Ovary (tissue), 9 donors: ENCODE data around the gene CPED1. TPM values are rescaled to one million over a fixed set of nuclear protein-coding genes. Genes with fewer than 3 reads are reported as not detected.

Source experiments
- DNase-seq, 5 donors: peaks; one replicate each; pipeline ENCODE4 v3.0.0-alpha.2; 2019 to 2020
- H3K27ac ChIP-seq, 2 donors: fragments of 200-600 bp; one replicate each; pipeline versions ENCODE4 v1.5.1 to v1.8.0; 2019 to 2022
- H3K27me3 ChIP-seq: fragments of 200-600 bp; one replicate; pipeline ENCODE4 v1.8.0; 2022
- H3K36me3 ChIP-seq: fragments of 200-600 bp; sonication (generic); one replicate; pipeline ENCODE4 v1.5.1; 2019
- H3K4me1 ChIP-seq: one replicate; pipeline ENCODE4 v1.8.1; 2013; ENCODE audit warnings: mild to moderate bottlenecking, moderate library complexity; ENCODE audit not compliant: insufficient read depth
- H3K4me3 ChIP-seq: fragments of 200-600 bp; sonication (generic); one replicate; pipeline ENCODE4 v1.5.1; 2017
- H3K9me3 ChIP-seq, 2 donors: fragments of 200-600 bp in 1 of 2; sonication (generic) in 1 of 2; one replicate each; pipeline versions ENCODE4 v1.5.1 to v1.8.1; 2013 to 2019; ENCODE audit warnings: mild to moderate bottlenecking in 1 of 2, moderate library complexity in 1 of 2
- CTCF ChIP-seq, 3 donors: fragments of 450-650 bp in 2 of 3; fragments of 200-600 bp in 1 of 3; IDR thresholded peaks; one replicate each; pipeline versions ENCODE4 v1.5.1 to v1.8.0; 2016 to 2022; ENCODE audit warnings: antibody characterized with exemption in 3 of 3, mild to moderate bottlenecking in 1 of 3
- EP300 ChIP-seq: sonication (generic); formaldehyde crosslinking; IDR thresholded peaks from one replicate; pipeline ENCODE4 v1.6.1; 2017; ENCODE audit warnings: antibody characterized with exemption
- POLR2A ChIP-seq: fragments of 450-650 bp; IDR thresholded peaks from one replicate; pipeline ENCODE4 v1.6.1; 2017; ENCODE audit warnings: antibody characterized with exemption, mild to moderate bottlenecking, moderate library complexity
- WGBS, 3 donors: extraction: QIAGEN DNeasy Blood & Tissue Kit in 1 of 3; methylation state at CpG; one replicate each; pipeline versions ENCODE4 v1.1.5 to v1.1.7; 2013 to 2017; 5-methylcytosine and 5-hydroxymethylcytosine counted together
- intact Hi-C, 4 donors: fragments of 100-400 bp; cut with DNase I; formaldehyde crosslinking; loops; one replicate each; pipeline versions ENCODE4 v1.11.0 to v1.15.1; 2022 to 2023
- polyA plus RNA-seq, 2 donors: library from polyadenylated mRNA; stranded (reverse); fragments of 200-250 nt in 1 of 2; fragments of 350-450 nt in 1 of 2; fragmentation: Illumina TruSeq in 1 of 2; extraction: RNeasy Lipid Tissue Mini Kit (QIAGEN cat#74804) in 1 of 2; gene quantifications; one replicate each; pipeline ENCODE4 v1.2.3, GENCODE V29; 2013 to 2014
- total RNA-seq, 7 donors: library from RNA; depleted of rRNA in 2 of 7; stranded (reverse); fragments of >200 nt in 2 of 7; fragmentation: NEBNext Ultra II Directional in 3 of 7; extraction: Animal tissue kit (Norgen Biotek cat#: 25700) in 3 of 7; gene quantifications; one replicate each; pipeline versions ENCODE4 v1.1.0 to v1.2.4, GENCODE V29; 2016 to 2023
- donor health status: DM: no; HTN: no; CAD: no; lungs with moderate emphysema.
- donor health status: DM: no; HTN: no; CAD: no.
- donor health status: Bipolar disorder and iron deficiency.
- donor health status: DM: yes; HTN: yes; CAD: no.
- donor health status: DM: no; HTN: no; CAD: no.
- donor health status: DM: yes; HTN: yes; CAD: no.

Gene CPED1
- total and polyA plus RNA-seq, 9 donors = 42.1 to 127 (median 88.8) TPM

GRCh38 chr7:121330053-121330833, 341.7 kb downstream of the CPED1 start:
- DNase-seq = peak in 1 of 5 donors; percentile 18
- peaks cover 3% of the 10 kb centered on the region for H3K4me1 ChIP-seq
- no peaks in the 10 kb centered on the region for H3K9me3 ChIP-seq
- 2 to 3% (median 2%) methylated on average over 52 of the region's 52 CpGs for WGBS, 3 donors
- H3K36me3 ChIP-seq = no peaks in the 10 kb centered on the region
- intact Hi-C loops = no loop called here
- peak overlapping the region; percentile 31 for H3K4me3 ChIP-seq
- H3K27me3 ChIP-seq = no peaks in the 10 kb centered on the region
- H3K27ac ChIP-seq = no peak overlapping the region
- TF ChIP-seq EP300 (no peak), POLR2A (no peak), CTCF (IDR thresholded peaks at IDR 0.05) (no peak)

GRCh38 chr7:121331048-121331447, 342.5 kb downstream of the CPED1 start:
- peaks cover 3% of the 10 kb centered on the region for H3K4me1 ChIP-seq
- H3K27ac ChIP-seq = no peak overlapping the region
- no peak for DNase-seq
- TF ChIP-seq POLR2A (no peak), EP300 (no peak), CTCF (IDR thresholded peaks at IDR 0.05) (no peak)
- H3K9me3 ChIP-seq = no peaks in the 10 kb centered on the region
- H3K4me3 ChIP-seq = no peak overlapping the region
- no peaks in the 10 kb centered on the region for H3K36me3 ChIP-seq
- H3K27me3 ChIP-seq = no peaks in the 10 kb centered on the region
- 68 to 81% (median 76%) methylated on average over 4 of the region's 4 CpGs for WGBS, 3 donors
- intact Hi-C loops = no loop called here

- H3K36me3 ChIP-seq = no peaks in the 10 kb centered on the region
- peaks cover 3% of the 10 kb centered on the region for H3K4me1 ChIP-seq
- H3K27me3 ChIP-seq = no peaks in the 10 kb centered on the region
- no peak overlapping the region for H3K27ac ChIP-seq
- 86 to 92% (median 92%) methylated on average over 5 of the region's 5 CpGs for WGBS, 3 donors
- H3K4me3 ChIP-seq = no peak overlapping the region
- no peak for TF ChIP-seq EP300
- no peak for TF ChIP-seq POLR2A
- no peak for TF ChIP-seq CTCF (IDR thresholded peaks at IDR 0.05)
- DNase-seq = no peak
- H3K9me3 ChIP-seq = no peaks in the 10 kb centered on the region
- intact Hi-C loops = no loop called here
These were observed 343.1 kb downstream of the CPED1 start for GRCh38 chr7:121331574-121331973.

GRCh38 chr7:121334376-121334775, 345.9 kb downstream of the CPED1 start:
- intact Hi-C loops = no loop called here
- Histone ChIP-seq H3K27ac (no peak overlapping the region), H3K27me3 (no peaks in the 10 kb centered on the region), H3K4me1 (peaks cover 3% of the 10 kb centered on the region), H3K4me3 (no peak overlapping the region), H3K36me3 (no peaks in the 10 kb centered on the region), H3K9me3 (no peaks in the 10 kb centered on the region)
- TF ChIP-seq POLR2A = no peak
- no peak for TF ChIP-seq CTCF (IDR thresholded peaks at IDR 0.05)
- TF ChIP-seq EP300 = no peak
- WGBS, 3 donors = 97 to 100% (median 97%) methylated on average over 4 of the region's 4 CpGs
- DNase-seq = no peak
